ENCODE measurements around the gene KRT23.

DNA sequence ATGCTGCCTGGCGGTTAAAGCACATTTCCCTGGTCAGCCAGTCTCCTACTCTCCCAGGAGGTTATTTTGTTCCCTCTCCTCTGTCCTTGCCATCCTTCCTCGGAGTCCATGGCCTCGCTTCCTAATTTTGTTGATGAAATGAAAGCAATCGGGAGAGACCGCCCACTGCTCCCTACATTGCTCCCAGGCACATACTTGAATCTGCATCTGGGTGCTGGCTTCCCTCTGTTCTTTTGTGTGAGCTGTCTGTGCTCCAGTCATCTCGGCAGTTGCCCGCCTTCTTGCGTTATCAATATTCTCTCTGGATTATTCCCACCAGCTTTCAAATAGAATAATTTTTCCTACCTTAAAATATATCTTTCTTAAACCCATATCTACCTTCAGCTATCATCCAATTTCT lies 11.1 kb downstream of the KRT23 start:
- TF ChIP-seq POLR2A (IDR thresholded peaks at IDR 0.05) (no peak), EP300 (IDR thresholded peaks at IDR 0.05) (no peak), POLR2AphosphoS5 (IDR thresholded peaks at IDR 0.05) (no peak)
- TF ChIP-seq, protein P1, sequence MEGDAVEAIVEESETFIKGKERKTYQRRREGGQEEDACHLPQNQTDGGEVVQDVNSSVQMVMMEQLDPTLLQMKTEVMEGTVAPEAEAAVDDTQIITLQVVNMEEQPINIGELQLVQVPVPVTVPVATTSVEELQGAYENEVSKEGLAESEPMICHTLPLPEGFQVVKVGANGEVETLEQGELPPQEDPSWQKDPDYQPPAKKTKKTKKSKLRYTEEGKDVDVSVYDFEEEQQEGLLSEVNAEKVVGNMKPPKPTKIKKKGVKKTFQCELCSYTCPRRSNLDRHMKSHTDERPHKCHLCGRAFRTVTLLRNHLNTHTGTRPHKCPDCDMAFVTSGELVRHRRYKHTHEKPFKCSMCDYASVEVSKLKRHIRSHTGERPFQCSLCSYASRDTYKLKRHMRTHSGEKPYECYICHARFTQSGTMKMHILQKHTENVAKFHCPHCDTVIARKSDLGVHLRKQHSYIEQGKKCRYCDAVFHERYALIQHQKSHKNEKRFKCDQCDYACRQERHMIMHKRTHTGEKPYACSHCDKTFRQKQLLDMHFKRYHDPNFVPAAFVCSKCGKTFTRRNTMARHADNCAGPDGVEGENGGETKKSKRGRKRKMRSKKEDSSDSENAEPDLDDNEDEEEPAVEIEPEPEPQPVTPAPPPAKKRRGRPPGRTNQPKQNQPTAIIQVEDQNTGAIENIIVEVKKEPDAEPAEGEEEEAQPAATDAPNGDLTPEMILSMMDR (IDR thresholded peaks at IDR 0.05), result no peak

Data from stomach (tissue), 4 donors.